Neural crest cell (in vitro differentiated cells): ENCODE data around the gene SESTD1. TPM values are rescaled to one million over a fixed set of nuclear protein-coding genes. Genes with fewer than 3 reads are reported as not detected.
"Not testable (repeated sequence)": the region's sequence is repeated elsewhere in the genome, so short reads cannot be mapped to it uniquely, and the experiment has no call there.

Experiments used
- DNase-seq: peaks from one replicate; pipeline ENCODE4 v3.0.0; 2021; ENCODE audit warnings: low read depth, mixed read lengths, low spot score
- H3K27ac Mint-ChIP-seq: one replicate; pipeline ENCODE4 v1.8.0; 2021; ENCODE audit warnings: mild to moderate bottlenecking, mixed read lengths; ENCODE audit not compliant: unreplicated experiment
- H3K27me3 Mint-ChIP-seq: 2 replicates; pipeline ENCODE4 v1.8.0; 2021; ENCODE audit warnings: low read depth, mild to moderate bottlenecking, mixed read lengths
- H3K36me3 Mint-ChIP-seq: 2 replicates; pipeline ENCODE4 v1.8.0; 2021; ENCODE audit warnings: low read depth, mild to moderate bottlenecking, mixed read lengths
- H3K4me1 Mint-ChIP-seq: 2 replicates; pipeline ENCODE4 v1.8.0; 2021; ENCODE audit warnings: mixed read lengths
- H3K4me3 Mint-ChIP-seq: one replicate; pipeline ENCODE4 v1.8.0; 2021; ENCODE audit warnings: mild to moderate bottlenecking, mixed read lengths
- H3K9me3 Mint-ChIP-seq: 2 replicates; pipeline ENCODE4 v1.8.0; 2021; ENCODE audit warnings: mixed read lengths
- total RNA-seq: library from RNA; stranded (reverse); gene quantifications from 2 replicates; pipeline ENCODE4 v1.2.1, GENCODE V29; 2021
- TF ChIP-seq, protein P1 (sequence below): fragments of 200-600 bp; sonication (generic); conservative IDR thresholded peaks from 2 replicates; pipeline ENCODE4 v1.5.0; 2021; ENCODE audit warnings: antibody characterized with exemption, mild to moderate bottlenecking

Gene SESTD1
- total RNA-seq, 1 donor from 2014 or later: 99.7 TPM

DNA sequence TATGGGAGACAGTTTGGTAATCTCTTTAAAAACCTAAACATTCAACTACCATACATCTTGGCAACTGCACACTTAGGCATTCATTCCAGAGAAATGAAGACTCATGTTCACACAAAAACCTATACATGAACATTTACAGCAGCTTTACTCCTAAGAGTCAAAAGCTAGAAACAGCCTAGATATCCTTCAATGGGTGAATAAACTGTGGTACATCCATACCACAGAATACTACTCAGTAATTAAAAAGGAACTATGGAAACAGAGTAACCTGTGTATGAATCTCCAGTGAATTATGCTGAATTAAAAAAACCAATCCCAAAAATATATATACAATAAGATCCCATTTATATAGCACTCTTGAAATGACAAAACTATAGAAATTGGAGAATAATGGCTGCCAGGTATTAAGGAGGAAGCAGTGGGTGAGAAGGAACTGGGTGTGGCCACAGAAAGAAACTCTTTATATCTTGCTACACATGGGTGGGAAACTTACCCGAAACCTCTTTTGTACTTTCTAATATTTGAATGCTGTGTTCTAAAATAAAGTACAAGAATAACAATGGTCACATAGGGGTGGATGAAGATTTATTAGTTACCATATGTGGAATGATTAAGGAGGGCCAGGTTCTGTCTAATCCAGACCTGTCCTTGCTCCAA is 13.7 kb downstream of the SESTD1 start:
- peaks cover 9% of the 10 kb centered on the region for H3K9me3 Mint-ChIP-seq

DNA sequence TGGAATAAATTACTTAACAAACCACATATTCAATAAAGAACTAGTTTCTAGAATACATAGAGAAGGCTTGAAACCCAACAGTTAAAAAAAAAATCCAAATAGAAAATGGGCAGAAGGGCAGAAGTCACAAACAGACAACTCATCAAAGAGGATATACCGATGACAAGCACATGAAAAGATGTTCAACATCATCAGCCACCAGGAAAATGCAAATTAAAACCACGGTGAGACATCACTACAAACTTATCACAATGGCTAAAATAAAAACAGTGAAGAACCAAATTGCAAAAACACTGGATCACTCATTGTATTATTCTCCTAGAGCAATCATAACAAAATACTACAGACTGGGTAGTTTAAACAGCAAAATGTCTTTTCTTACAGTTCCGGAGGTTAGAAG is 14.5 kb downstream of the SESTD1 start:
- H3K27me3 Mint-ChIP-seq: no peaks in the 10 kb centered on the region
- no peak overlapping the region for H3K27ac Mint-ChIP-seq
- peaks cover 10% of the 10 kb centered on the region for H3K4me1 Mint-ChIP-seq
- H3K9me3 Mint-ChIP-seq: peaks cover 7% of the 10 kb centered on the region
- peaks cover 23% of the 10 kb centered on the region for H3K36me3 Mint-ChIP-seq
- TF ChIP-seq, protein P1, sequence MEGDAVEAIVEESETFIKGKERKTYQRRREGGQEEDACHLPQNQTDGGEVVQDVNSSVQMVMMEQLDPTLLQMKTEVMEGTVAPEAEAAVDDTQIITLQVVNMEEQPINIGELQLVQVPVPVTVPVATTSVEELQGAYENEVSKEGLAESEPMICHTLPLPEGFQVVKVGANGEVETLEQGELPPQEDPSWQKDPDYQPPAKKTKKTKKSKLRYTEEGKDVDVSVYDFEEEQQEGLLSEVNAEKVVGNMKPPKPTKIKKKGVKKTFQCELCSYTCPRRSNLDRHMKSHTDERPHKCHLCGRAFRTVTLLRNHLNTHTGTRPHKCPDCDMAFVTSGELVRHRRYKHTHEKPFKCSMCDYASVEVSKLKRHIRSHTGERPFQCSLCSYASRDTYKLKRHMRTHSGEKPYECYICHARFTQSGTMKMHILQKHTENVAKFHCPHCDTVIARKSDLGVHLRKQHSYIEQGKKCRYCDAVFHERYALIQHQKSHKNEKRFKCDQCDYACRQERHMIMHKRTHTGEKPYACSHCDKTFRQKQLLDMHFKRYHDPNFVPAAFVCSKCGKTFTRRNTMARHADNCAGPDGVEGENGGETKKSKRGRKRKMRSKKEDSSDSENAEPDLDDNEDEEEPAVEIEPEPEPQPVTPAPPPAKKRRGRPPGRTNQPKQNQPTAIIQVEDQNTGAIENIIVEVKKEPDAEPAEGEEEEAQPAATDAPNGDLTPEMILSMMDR: no peak
- no peak for DNase-seq
- no peak overlapping the region for H3K4me3 Mint-ChIP-seq

More for the DNA sequence above, 13.7 kb downstream of the SESTD1 start:
- no peak overlapping the region for H3K27ac Mint-ChIP-seq
- DNase-seq: no peak
- H3K4me3 Mint-ChIP-seq: no peak overlapping the region
- H3K36me3 Mint-ChIP-seq: peaks cover 25% of the 10 kb centered on the region
- H3K4me1 Mint-ChIP-seq: peaks cover 10% of the 10 kb centered on the region
- TF ChIP-seq, protein P1: no peak
- H3K27me3 Mint-ChIP-seq: no peaks in the 10 kb centered on the region

DNA sequence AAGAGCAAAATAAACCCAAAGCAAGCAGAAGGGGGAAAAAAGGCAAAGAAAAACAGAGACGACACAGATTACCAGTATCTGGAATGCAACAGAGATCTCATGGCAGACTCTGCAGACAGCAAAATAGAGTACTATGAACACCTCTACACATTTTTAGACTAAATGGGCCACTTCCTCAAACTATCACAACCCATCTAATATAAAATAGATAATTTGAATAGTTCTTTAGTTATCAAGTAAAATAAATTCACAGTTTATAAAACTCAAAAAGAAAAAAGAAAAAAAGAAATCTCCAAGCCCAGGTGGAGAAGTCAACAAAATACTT is 16.6 kb downstream of the SESTD1 start:
- Mint-ChIP-seq H3K4me3 (no peak overlapping the region), H3K4me1 (peaks cover 4% of the 10 kb centered on the region), H3K27ac (no peak overlapping the region), H3K27me3 (no peaks in the 10 kb centered on the region), H3K36me3 (peaks cover 23% of the 10 kb centered on the region), H3K9me3 (peaks cover 10% of the 10 kb centered on the region)
- TF ChIP-seq, protein P1: no peak
- DNase-seq: no peak

DNA sequence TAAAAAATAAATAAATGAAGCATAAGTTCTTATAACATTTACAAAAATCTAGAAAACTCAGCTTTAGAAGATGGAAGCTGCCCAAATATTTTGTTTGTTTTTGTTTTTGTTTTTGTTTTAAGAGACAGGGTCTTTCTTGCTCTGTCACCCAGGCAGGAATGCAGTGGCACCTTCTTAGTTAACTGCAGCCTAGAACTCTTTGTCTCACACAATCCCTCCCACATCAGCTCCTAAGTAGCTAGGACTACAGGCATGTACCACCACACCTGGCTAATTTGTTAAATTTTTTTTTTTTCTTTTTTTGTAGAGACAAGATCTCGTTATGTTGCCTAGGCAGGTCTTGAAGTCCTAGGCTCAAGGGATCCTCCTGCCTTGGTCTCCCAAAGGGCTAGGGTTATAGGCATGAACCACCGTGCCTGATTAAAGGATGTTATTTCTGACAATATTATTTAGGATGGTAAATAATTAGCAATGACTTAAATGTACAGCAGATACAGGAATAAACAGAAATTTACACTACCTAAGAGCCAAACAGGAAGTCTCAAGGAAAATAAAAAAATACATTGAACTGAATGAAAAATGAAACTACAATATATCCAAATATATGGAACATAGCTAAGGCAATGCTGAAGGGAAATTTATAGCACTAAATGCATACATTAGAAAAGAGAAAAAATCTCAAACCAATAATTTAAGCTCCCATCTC is 17.2 kb downstream of the SESTD1 start:
- Mint-ChIP-seq H3K4me3 (no peak overlapping the region), H3K27ac (no peak overlapping the region), H3K27me3 (no peaks in the 10 kb centered on the region), H3K9me3 (peaks cover 10% of the 10 kb centered on the region), H3K36me3 (peaks cover 28% of the 10 kb centered on the region), H3K4me1 (no peaks in the 10 kb centered on the region)
- TF ChIP-seq, protein P1: no peak
- DNase-seq: no peak

DNA sequence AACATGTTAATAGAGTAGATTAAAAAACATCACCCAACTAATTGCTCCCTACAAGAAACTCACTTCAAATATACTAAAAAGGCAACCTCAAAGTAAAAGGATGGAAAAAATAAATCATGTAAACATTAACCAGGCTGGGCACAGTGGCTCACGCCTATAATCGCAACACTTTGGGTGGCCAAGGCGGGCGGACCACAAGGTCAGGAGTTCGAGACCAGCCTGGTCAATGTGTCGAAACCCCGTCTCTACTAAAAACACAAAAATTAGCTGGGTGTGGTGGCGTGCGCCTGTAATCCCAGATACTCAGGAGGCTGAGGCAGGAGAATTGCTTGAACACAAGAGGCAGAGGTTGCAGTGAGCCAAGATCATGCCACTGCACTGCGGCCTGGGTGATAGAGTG is 18.8 kb downstream of the SESTD1 start:
- DNase-seq, H3K4me3 Mint-ChIP-seq, H3K27me3 Mint-ChIP-seq, H3K27ac Mint-ChIP-seq: not testable (repeated sequence)
- Mint-ChIP-seq H3K36me3 (peaks cover 29% of the 10 kb centered on the region), H3K9me3 (peaks cover 12% of the 10 kb centered on the region), H3K4me1 (peaks cover 10% of the 10 kb centered on the region)

DNA sequence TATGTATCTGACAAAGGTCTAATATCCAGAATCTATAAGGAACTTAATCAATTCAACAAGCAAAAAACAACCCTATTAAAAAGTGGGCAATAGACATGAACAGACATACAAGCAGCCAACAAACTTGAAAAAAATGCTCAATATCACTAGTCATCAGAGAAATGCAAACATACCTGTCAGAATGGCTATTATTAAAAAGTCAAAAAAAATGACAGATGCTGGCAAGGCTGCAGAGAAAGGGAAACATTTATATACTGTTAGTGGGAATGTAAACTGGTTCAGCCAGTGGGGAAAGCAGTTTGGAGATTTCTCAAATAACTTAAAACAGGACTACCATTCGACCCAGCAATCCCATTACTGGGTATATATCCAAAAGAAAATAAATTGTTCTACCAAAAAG is 21.6 kb downstream of the SESTD1 start:
- Mint-ChIP-seq H3K4me3 (no peak overlapping the region), H3K27me3 (no peaks in the 10 kb centered on the region)

More for the DNA sequence above, 21.6 kb downstream of the SESTD1 start:
- TF ChIP-seq, protein P1: no peak
- no peak for DNase-seq
- peaks cover 23% of the 10 kb centered on the region for H3K36me3 Mint-ChIP-seq
- H3K4me1 Mint-ChIP-seq: peaks cover 30% of the 10 kb centered on the region
- peaks cover 8% of the 10 kb centered on the region for H3K9me3 Mint-ChIP-seq
- no peak overlapping the region for H3K27ac Mint-ChIP-seq
